IPS DF 19.7 (cell line): Measurements from ENCODE around the gene PTPDC1.

Source experiments
- DNase-seq: peaks from one replicate; pipeline ENCODE4 v3.0.0-alpha.2; 2013; ENCODE audit warnings: low read depth, low spot score

Gene PTPDC1

DNA sequence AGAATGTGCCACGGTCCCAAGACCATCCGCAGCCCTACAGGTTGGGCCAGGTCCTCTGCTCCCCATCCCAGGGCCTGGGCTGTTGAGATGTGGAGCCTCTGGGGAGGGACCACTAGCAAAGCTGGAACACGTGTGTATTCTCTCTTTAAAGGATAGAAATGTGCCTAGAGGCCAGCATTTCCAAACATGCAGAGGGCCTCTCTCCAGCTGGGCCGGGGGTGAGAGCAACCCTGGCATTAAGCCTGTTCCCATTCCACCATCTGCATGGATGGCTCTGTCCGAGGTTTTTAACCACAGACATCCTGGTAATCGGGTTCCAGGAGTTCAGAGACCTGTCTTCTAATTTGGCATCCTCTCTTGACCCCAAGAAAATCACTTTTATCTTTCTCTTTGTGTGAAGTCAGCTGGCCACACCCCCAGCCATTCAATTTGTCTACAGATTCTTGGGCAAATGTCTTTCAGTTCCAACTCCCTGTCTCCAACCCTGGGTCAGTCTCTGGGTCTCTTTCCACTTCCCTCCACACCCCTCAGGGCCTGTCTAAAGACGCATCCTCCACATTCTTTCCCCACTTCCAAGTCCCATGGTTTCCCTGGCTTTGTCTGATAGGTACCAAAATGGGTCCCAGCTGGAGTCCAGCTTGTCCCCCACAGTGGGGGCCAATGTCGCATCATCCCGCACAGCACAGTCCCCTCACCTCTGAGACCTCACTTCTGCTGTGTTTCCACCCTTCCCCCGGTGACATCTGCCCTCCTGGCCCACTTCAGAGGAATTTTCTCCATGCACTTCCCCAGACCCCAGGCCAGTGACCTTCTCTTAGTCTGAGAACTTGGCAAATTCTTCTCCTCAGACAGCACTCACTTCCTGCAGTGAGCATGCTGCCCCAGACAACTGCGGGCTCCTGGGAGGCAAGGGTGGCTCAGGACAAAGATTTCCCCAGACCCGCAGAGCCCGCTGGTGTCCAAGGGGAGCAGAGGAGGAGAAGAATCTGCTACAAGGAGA, 56.8 kb downstream of the PTPDC1 start:
- DNase-seq = no peak

DNA sequence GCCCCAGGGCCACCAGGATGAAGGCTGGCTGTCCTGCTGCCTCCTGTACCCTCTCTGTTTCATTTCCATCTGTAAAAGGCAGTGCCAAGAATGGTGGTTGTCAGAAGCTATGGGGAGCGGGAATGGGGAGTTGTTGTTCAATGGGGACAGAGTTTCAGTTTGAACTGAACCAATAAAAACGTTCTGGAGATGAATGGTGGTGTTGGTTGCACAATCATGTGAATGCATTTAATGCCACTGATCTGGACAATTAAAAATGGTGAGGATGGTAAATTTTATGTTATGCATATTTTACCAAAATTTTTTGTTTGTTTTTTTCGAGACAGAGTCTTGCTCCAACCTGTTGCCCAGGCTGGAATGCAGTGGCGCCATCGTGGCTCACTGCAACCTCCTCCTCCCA, 58.1 kb downstream of the PTPDC1 start:
- no peak for DNase-seq

DNA sequence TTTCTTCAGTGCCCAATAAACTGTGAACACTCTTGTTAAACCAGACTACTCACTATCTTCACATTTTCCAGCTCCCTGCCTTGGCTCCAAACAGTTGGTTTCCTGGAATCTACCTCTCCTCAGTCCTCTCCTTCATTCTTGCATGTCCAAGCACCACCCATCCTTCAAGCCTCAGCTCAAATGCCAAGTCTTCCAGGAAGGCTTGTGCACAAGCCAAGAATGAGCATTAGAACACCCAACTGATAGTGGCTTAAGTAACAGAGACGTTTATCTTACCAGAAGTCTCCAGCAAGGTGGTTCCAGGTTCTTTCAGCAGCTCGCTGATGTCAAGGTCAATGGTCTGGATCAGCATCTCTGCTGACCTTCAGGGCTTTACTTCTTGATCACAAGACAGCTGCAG, 60.1 kb downstream of the PTPDC1 start:
- DNase-seq = no peak

DNA sequence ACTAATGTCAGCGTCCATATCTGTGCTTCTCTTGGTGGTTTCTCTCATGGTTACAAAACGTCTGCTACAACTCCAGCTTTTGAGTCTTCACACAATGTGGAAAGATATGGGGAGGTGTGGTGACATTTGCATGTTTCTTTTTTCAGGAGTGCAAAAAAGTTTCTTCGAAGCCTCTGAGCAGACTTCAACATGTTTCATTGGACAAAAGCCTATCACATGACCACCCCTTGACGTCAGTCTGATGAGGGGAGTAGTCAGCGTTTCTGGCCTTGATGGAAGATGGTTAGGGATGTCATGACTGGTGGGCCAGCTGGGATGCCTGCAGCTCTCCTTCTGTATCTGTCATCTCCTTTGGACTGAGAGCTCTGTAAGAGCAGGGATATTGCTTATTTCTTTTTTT, 61.4 kb downstream of the PTPDC1 start:
- no peak for DNase-seq

GRCh38 chr9:94147776-94148175, 63.5 kb downstream of the PTPDC1 start:
- no peak for DNase-seq

GRCh38 chr9:94148419-94148818, 64.2 kb downstream of the PTPDC1 start:
- no peak for DNase-seq

GRCh38 chr9:94149696-94150095, 65.4 kb downstream of the PTPDC1 start:
- DNase-seq = no peak

GRCh38 chr9:94150279-94150828, 66.1 kb downstream of the PTPDC1 start:
- no peak for DNase-seq

- DNase-seq = no peak
Observed at GRCh38 chr9:94150890-94151650, 66.8 kb downstream of the PTPDC1 start.

- DNase-seq = no peak
Observed at GRCh38 chr9:94153905-94154304, 69.6 kb downstream of the PTPDC1 start.

GRCh38 chr9:94156348-94157049, 72.2 kb downstream of the PTPDC1 start:
- no peak for DNase-seq

- no peak for DNase-seq
Observed at GRCh38 chr9:94157050-94157801, 73.0 kb downstream of the PTPDC1 start.
